GM19193 (cell line): ENCODE results near the gene SSBP2.

Experiments
- POLR2A ChIP-seq: IDR thresholded peaks from 4 replicates; pipeline ENCODE4 v1.6.1; 2011; ENCODE audit not compliant: insufficient read depth, insufficient read length; ENCODE audit errors: extremely low read depth

The SSBP2 gene

GRCh38 chr5:81516091-81516490, 234.8 kb downstream of the SSBP2 start:
- TF ChIP-seq POLR2A: no peak

DNA sequence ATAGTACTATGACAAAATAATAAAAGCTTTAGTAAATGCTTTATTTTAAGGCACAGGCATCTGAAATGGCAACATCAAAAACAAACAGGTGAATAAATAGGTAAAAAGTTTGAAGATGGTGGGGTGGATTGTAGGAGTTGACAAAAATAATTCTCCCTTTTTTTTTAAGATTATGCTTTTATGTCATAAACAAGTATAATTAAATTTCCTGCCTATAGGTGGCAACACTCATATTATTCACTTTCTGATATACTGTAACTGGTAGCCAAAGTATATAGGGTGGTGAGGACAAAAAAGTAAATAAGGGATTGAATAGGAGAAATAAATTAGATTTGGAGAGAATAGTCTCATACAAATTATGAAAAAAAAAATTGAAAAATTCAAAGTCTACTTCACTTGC, 236.9 kb downstream of the SSBP2 start:
- TF ChIP-seq POLR2A: no peak

DNA sequence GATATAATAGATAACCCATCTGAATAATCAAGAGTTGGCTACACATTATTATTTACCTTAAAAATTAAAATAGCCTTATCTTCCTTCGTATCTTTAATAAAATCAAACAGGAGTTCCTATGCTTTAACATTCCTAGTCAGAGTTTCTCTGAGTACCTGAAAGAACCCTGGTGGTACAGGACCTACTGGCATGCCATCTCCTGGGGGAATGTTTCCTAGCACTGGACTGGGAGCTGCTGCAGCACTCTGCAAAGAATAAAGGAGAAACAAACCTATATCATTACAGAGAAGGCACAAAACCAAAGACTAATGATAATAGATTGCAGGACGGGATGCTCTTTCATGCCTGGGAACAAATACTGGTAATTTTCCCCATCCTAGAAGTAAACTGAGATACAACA, 237.4 kb downstream of the SSBP2 start:
- TF ChIP-seq POLR2A: no peak

GRCh38 chr5:81506900-81507588, 243.9 kb downstream of the SSBP2 start:
- no peak for TF ChIP-seq POLR2A

GRCh38 chr5:81506378-81506777, 244.5 kb downstream of the SSBP2 start:
- TF ChIP-seq POLR2A: no peak

DNA sequence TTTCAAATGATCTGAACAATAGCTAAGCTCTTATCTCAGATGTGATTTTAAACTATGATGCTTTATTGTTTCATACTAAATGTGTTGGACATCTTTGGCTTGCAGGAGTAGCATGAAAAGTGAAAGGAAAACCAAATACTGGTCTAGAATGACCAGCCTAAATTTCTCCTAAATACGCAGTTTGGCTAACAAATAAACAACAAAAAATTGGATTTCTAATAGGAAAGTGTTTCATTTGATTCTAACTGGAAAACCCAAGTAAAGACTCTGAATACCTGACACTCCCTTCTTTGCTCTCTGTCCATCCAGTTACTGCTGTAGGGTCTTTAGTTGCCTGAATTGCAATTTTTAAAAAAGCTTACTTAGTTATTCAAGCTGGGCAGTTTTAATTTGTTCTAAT, 245.2 kb downstream of the SSBP2 start:
- TF ChIP-seq POLR2A: no peak

- TF ChIP-seq POLR2A: no peak
Observed at GRCh38 chr5:81495286-81495685, 255.6 kb downstream of the SSBP2 start.

- no peak for TF ChIP-seq POLR2A
Observed at GRCh38 chr5:81488862-81489261, 262.0 kb downstream of the SSBP2 start.

DNA sequence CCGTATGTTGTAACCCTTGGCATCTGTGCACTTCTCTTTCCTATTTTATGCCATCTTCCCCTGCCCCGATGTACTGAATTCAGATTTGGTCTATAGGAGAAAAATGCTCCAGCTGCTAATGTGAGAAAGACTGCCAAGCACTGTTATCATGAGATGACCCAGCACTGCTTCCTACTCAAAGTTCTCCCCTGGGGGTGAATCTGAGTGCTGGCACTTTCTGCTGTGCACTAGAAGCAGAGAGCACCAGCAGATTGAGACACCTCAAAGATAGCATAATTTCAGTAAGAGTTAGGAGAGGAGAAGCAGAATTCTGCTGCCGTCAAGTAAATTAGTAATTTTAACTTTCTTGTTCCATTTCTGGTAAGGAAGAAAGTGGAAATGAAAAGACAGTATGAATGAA, 264.2 kb downstream of the SSBP2 start:
- TF ChIP-seq POLR2A: no peak

DNA sequence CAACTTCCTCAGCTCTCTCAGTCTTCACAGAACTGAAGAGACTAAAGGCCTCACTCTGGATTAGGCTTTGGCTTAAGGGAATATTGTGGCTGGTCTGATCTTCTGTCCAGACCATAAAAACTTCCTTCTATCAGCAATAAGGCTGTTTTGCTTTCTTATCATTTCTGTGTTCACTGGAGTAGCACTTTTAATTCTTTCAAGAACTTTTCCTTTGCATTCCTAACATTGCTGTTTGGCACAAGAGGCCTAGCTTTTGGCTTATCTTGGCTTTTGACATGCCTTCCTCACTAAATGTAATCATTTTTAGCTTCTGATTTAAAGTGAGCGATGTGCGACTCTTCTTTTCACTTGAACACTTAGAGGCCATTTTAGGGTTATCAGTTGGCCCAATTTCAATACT, 268.3 kb downstream of the SSBP2 start:
- TF ChIP-seq POLR2A: no peak

- TF ChIP-seq POLR2A: no peak
Observed at GRCh38 chr5:81469676-81470075, 281.2 kb downstream of the SSBP2 start.

GRCh38 chr5:81450940-81451339, 300.0 kb downstream of the SSBP2 start:
- TF ChIP-seq POLR2A: no peak

DNA sequence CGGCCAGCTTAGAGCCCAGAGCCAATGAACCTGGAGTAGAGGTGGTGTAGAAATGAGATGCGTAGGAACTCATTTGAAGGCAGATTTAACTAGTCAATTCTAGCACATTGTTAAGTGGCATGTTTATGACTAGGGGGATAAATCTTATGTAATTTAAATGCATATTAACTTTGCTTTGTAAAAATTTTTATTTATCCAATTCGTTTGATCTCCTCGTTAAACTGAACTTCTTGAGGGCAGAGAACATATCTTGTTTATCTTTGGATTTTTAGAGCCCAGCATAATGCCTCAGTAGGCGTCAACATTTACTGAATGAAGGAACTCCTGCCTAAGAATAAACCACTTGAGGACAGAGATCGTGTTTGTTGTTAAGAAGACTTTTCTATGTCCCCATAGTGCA, 315.9 kb downstream of the SSBP2 start:
- no peak for TF ChIP-seq POLR2A

DNA sequence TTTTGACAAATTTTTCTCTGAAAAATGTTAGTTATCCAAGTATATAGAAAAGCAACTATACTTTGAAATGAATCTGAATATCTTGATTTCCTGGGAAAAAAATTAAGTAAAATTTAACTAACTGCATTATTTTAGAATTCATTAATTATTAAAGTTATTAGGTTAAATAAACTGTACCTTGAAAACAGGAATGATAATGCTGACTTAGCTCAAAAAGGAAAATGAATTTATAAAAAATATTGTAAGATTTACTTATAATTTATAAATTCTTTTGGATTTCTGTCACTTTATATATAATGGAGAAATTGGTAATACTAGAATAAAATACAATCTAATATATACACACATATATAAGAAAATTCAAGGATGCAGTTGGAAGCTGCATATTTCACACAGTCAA, 320.9 kb downstream of the SSBP2 start:
- no peak for TF ChIP-seq POLR2A

- no peak for TF ChIP-seq POLR2A
Observed at GRCh38 chr5:81429363-81429762, 321.5 kb downstream of the SSBP2 start.

DNA sequence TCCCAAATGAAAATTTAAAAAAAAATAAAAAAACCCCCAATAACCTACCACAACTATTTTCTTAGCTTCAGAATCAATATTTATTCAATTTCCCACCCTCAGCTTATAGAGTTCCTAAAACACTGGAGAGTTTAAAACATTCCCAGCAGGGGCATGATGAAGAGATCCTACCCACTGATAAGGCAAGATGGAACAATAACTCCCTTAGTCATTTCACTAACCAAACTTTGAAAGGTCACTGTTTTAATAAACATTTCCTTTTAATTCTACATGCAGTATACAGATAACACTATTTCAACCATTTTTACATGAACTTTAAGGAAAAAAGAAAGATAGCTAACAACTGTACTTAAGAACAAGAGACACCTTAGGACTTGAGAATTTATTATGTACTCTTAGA, 322.0 kb downstream of the SSBP2 start:
- no peak for TF ChIP-seq POLR2A

DNA sequence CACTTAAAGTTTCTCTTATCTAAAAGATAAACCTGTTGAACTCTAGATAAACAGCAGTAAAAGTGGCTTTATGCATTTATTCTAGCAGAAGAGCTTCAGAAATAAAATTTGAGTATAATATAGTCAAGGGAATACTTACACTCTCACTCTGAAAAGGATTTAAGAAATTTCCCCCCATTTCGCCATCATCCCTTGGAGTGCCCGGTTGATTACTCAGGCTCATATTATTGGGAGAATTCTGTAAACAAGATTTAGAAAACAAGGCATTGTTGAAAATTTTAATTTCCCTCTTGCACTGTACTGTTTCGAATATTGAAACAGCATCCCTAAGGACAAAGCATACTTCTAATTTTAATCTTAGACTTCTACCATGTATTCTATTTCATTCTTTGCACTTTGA, 322.5 kb downstream of the SSBP2 start:
- no peak for TF ChIP-seq POLR2A
